ENCODE data around the gene BMPER.
A peak's percentile ranks its signal among the peaks of the same experiment; 100 is the strongest.

The BMPER gene

DNA sequence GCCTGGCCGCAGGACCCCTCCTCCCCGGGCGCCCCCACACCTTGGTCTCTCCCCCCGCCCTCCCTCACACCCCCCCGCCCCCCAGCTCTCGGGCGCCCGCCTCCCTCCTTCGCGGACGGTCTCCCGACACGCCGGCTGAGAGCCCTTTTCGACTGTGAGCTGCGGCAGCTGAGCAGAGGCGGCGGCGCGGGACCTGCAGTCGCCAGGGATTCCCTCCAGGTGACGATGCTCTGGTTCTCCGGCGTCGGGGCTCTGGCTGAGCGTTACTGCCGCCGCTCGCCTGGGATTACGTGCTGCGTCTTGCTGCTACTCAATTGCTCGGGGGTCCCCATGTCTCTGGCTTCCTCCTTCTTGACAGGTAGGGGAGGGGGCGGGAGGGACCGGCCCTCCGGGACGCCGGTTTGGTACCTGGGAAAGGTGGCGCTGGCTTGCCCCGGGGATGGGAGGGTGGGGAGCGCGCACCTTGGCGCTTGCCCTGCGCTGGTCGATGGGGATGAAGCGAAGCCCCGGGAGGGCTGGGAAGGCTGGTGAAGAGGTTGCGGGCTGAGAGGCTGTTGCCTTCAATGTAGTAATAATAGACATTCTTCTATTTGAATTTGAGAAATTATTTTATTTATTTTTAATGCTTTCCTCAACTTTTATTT, at the start of gene BMPER:
TSS of gene BMPER (plus strand) at position 151 of the 644 bp plus-strand sequence. CDS start at position 226, 75 bp downstream.
- H3K27ac ChIP-seq = no peak within 1 kb of the TSS
- peak within 1 kb of the TSS; percentile 56 for H3K9ac ChIP-seq
- H3K4me1 ChIP-seq = peaks cover 8% of the 10 kb centered on the region
- H4K20me1 ChIP-seq = 0 out of 2 replicates have a peak, but pooled peaks cover 6% of the 10 kb centered on the region
- peak within 1 kb of the TSS; percentile 74 for H3K4me3 ChIP-seq
- peaks cover 51% of the 10 kb centered on the region for H3K27me3 ChIP-seq
- no peak for TF ChIP-seq Cebpa-rat (IDR thresholded peaks at IDR 0.05)
- H3K36me3 ChIP-seq = no peaks in the 10 kb centered on the region
- peak within 1 kb of the TSS; percentile 94 for H3K4me2 ChIP-seq
- H3K9me3 ChIP-seq = no peaks in the 10 kb centered on the region

GRCh38 chr7:33861947-33862346, 43.4 kb upstream of the BMPER start:
- Histone ChIP-seq H3K36me3 (no peaks in the 10 kb centered on the region), H3K4me3 (no peak overlapping the region), H3K4me2 (no peak overlapping the region), H4K20me1 (no peaks in the 10 kb centered on the region), H3K4me1 (no peaks in the 10 kb centered on the region), H3K27ac (no peak overlapping the region), H3K9ac (no peak overlapping the region), H3K27me3 (no peaks in the 10 kb centered on the region), H3K9me3 (peaks cover 19% of the 10 kb centered on the region; the same call in 1 of the 2 replicates)
- no peak for TF ChIP-seq Cebpa-rat (IDR thresholded peaks at IDR 0.05)

DNA sequence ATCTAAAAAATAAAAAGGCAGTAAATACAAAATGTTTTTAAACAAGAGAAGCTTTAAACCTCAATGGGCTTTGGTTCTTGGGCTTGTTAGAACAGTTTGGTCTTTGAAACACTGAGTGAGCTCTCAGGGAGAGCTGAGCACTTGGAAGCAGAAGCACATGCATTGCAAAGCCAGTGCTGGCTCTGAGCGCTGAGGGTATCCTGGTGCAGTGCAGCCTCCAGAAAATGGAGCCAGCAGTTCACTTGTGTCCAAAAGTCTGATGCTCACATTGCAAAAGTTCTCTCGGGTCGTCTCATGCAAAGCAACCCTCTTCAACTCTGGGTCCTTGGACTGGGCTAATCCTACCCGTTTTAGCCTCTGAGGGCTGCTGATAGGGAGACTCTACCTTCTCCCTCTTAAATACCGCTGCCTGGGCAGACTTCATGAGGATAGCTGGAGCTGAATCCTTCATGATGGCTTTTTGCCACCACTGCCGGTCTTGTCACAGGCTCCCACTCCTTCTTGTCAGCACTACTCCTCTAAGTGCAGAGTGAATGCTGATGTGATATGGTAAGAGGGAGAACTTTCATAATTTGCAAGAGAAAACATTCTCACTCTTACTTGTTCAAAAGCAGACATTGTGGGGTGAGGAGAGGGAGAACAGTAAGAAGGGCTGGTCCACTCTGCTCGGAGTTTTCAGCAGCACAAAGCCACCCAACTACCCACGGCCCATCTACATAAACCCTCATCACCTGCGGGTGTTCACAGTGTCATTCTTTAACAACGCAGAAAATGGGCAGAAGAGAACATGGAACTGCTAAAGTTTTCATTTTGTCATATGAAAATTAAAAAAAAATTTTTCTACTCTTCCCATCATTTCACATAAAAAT, 42.2 kb upstream of the BMPER start:
- Histone ChIP-seq H3K36me3 (no peaks in the 10 kb centered on the region), H3K27me3 (no peaks in the 10 kb centered on the region), H3K4me2 (no peak overlapping the region), H3K9ac (no peak overlapping the region), H3K4me3 (no peak overlapping the region), H3K4me1 (no peaks in the 10 kb centered on the region), H3K9me3 (peaks cover 19% of the 10 kb centered on the region; the same call in 1 of the 2 replicates), H3K27ac (no peak overlapping the region), H4K20me1 (no peaks in the 10 kb centered on the region)
- no peak for TF ChIP-seq Cebpa-rat (IDR thresholded peaks at IDR 0.05)

DNA sequence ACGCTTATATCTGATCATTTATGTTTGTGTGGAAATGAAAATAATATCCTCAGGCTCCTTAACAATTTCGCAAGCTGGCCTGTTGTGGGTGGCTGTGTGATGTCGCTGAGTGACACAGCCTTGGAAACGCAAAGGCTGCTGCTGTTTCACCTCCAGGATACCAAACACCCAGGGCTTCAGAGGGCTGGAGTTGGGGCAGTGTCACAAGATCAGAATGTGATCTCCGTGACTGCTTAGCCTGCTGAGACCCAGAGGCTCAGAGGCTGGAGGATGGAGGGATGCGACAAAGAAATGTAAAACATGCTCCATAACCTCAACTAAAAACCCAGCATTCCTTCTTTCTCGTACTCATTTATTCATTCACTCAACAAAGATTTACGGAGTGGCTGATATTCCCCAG, 37.2 kb upstream of the BMPER start:
- no peak overlapping the region for H3K9ac ChIP-seq
- H3K9me3 ChIP-seq = 0 out of 2 replicates have a peak, but pooled peaks cover 4% of the 10 kb centered on the region
- no peaks in the 10 kb centered on the region for H3K27me3 ChIP-seq
- no peaks in the 10 kb centered on the region for H4K20me1 ChIP-seq
- H3K4me2 ChIP-seq = no peak overlapping the region
- H3K27ac ChIP-seq = no peak overlapping the region
- H3K36me3 ChIP-seq = no peaks in the 10 kb centered on the region
- no peaks in the 10 kb centered on the region for H3K4me1 ChIP-seq
- H3K4me3 ChIP-seq = no peak overlapping the region
- TF ChIP-seq Cebpa-rat (IDR thresholded peaks at IDR 0.05) = no peak

DNA sequence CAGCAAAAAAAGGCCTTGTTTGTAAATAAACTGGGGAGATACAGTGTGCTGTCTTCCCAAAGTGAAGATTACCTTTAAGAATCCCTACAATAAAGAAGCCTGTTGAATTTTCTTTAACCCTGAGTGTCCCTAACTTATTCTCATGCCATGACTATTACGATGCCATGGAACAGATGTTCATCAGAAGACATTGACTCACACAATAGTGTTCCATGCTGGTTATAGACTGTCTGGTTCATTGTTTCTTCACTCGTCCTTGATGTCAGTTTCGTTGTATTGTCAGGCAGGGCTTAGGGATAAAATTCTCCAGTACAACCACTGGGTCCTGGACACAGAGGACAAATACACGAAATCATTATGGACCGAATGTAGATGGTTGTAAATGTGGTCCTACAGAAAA, 36.2 kb upstream of the BMPER start:
- TF ChIP-seq Cebpa-rat (IDR thresholded peaks at IDR 0.05) = no peak
- Histone ChIP-seq H3K9ac (no peak overlapping the region), H3K4me2 (no peak overlapping the region), H3K4me3 (no peak overlapping the region), H3K27ac (no peak overlapping the region), H4K20me1 (no peaks in the 10 kb centered on the region), H3K27me3 (no peaks in the 10 kb centered on the region), H3K36me3 (no peaks in the 10 kb centered on the region), H3K9me3 (0 out of 2 replicates have a peak, but pooled peaks cover 4% of the 10 kb centered on the region), H3K4me1 (no peaks in the 10 kb centered on the region)

GRCh38 chr7:33870120-33870519, 35.2 kb upstream of the BMPER start:
- no peak overlapping the region for H3K27ac ChIP-seq
- no peak overlapping the region for H3K4me3 ChIP-seq
- H3K4me1 ChIP-seq = peaks cover 7% of the 10 kb centered on the region
- no peaks in the 10 kb centered on the region for H3K36me3 ChIP-seq
- H4K20me1 ChIP-seq = no peaks in the 10 kb centered on the region
- no peaks in the 10 kb centered on the region for H3K27me3 ChIP-seq
- no peak overlapping the region for H3K9ac ChIP-seq
- no peak for TF ChIP-seq Cebpa-rat (IDR thresholded peaks at IDR 0.05)
- H3K9me3 ChIP-seq = 0 out of 2 replicates have a peak, but pooled peaks cover 4% of the 10 kb centered on the region
- no peak overlapping the region for H3K4me2 ChIP-seq

GRCh38 chr7:33872870-33873269, 32.5 kb upstream of the BMPER start:
- Histone ChIP-seq H3K4me1 (peaks cover 9% of the 10 kb centered on the region), H3K4me2 (no peak overlapping the region), H3K36me3 (no peaks in the 10 kb centered on the region), H4K20me1 (no peaks in the 10 kb centered on the region), H3K9ac (no peak overlapping the region), H3K4me3 (no peak overlapping the region), H3K27me3 (no peaks in the 10 kb centered on the region), H3K27ac (no peak overlapping the region), H3K9me3 (no peaks in the 10 kb centered on the region)
- no peak for TF ChIP-seq Cebpa-rat (IDR thresholded peaks at IDR 0.05)

GRCh38 chr7:33873518-33873917, 31.8 kb upstream of the BMPER start:
- no peak overlapping the region for H3K4me2 ChIP-seq
- H3K27ac ChIP-seq = no peak overlapping the region
- no peaks in the 10 kb centered on the region for H3K36me3 ChIP-seq
- H3K4me3 ChIP-seq = no peak overlapping the region
- no peak for TF ChIP-seq Cebpa-rat (IDR thresholded peaks at IDR 0.05)
- H4K20me1 ChIP-seq = no peaks in the 10 kb centered on the region
- H3K27me3 ChIP-seq = no peaks in the 10 kb centered on the region
- H3K9me3 ChIP-seq = no peaks in the 10 kb centered on the region
- H3K9ac ChIP-seq = no peak overlapping the region
- peaks cover 9% of the 10 kb centered on the region for H3K4me1 ChIP-seq

GRCh38 chr7:33873981-33874750, 31.2 kb upstream of the BMPER start:
- Histone ChIP-seq H3K4me2 (peak overlapping the region; percentile 39), H3K27ac (no peak overlapping the region), H3K4me3 (no peak overlapping the region), H3K9ac (no peak overlapping the region), H3K4me1 (peaks cover 9% of the 10 kb centered on the region), H3K27me3 (no peaks in the 10 kb centered on the region), H3K36me3 (no peaks in the 10 kb centered on the region), H4K20me1 (no peaks in the 10 kb centered on the region), H3K9me3 (no peaks in the 10 kb centered on the region)
- TF ChIP-seq Cebpa-rat (IDR thresholded peaks at IDR 0.05) = no peak
